Kidney glomerular epithelial cell (primary cell): ENCODE data around the gene MXRA8.
"Not testable (repeated sequence)": the region's sequence is repeated elsewhere in the genome, so short reads cannot be mapped to it uniquely, and the experiment has no call there.

Experiments used
- DNase-seq: peaks from one replicate; lab custom pipeline; 2025; lab: John Stamatoyannopoulos, UW

MXRA8 gene

DNA sequence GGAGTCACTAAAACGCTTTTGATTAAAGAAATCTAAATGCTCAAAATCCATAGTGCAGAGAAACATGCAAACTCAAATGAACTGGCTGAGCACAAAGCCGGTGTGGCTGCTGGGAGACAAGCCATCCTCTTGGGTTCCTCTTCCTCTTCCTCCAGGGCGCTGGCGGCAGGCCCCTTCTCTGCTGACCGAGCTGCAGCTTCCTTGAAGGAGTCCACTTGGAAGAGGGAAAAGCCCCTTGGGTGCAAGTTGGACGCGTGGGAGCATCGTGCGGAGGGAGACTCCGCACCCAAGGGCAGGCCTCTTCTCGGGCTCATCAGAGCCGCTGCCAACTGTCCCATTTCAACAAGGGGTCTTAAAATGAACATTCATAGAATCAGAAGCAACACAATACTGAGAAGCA is 32.9 kb upstream of the MXRA8 start:
- no peak for DNase-seq

DNA sequence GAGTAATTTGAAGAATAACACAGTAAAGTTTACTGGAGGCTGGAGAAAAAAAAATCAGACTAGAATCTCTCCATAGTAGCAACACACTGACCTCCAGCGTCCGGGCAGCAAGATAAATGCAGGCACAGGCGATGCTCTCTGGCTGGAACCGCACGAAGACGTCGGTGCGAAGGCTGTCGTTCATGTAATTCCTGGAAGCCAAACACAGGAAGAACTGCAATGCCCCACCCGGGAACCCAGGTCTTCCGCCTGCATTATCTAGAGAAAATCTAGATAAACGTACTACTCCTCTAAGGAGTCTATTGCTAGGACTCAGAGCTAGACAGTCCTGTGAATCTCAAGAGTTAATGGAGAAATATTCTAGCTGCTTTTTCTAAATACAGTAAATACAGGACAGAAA is 32.3 kb upstream of the MXRA8 start:
- DNase-seq: no peak

- DNase-seq: no peak
Measured at GRCh38 chr1:1388078-1388472, 29.7 kb upstream of the MXRA8 start.

GRCh38 chr1:1387098-1388077 is 29.0 kb upstream of the MXRA8 start:
- no peak for DNase-seq

GRCh38 chr1:1385931-1386330 is 27.6 kb upstream of the MXRA8 start:
- no peak for DNase-seq

GRCh38 chr1:1385339-1385738 is 27.0 kb upstream of the MXRA8 start:
- not testable (repeated sequence) for DNase-seq

GRCh38 chr1:1381294-1381693 is 22.9 kb upstream of the MXRA8 start:
- no peak for DNase-seq

DNA sequence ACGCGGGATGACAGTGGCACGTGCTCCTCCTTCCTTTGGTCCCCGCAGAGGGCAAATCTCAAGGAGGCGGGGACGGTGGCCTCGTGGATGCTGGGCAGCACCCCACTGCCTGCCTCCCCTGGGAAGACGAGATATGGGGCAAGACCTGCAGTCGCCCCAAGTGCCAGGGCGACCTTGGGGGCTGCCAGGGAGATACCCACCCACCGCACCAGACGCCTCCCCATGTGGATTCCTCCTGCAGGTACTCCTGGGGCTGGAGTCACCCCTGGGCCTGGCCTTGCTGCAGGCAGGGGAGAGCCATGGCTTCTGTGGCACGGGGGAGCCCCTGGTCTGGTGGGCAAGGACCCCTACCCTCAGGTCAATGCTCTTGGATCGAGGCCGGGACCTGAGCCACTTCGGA is 22.5 kb upstream of the MXRA8 start:
- DNase-seq: no peak

DNA sequence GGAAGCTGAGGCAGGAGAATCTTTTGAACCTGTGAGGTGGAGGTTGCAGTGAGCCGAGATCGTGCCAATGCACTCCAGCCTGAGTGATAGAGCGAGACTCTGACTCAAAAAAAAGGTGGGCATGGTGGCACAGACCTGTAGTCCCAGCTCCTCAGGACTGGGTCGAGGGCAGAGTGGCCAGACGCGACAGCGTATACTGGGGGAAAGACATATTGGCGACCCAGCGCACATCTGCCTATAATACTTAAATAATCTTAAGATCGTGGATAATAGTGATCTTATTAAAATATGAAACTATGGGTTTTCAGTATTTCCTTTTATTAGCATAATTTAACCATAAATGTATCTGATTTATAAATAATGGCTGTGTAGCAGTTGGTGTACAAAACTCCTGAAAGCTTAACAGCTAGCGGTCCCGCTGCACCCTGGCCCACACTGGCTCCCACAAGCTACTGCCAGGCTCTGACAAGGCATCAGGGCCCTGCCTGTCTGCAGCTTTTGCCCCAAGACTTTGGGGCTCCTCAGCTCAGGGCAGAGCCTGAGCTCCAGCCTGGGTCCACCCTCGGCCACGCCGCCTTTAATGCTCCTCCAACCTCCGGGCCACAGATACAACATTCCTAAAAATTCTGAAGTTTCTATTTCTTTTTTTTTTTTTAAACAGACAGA is 19.3 kb upstream of the MXRA8 start:
- DNase-seq: no peak

DNA sequence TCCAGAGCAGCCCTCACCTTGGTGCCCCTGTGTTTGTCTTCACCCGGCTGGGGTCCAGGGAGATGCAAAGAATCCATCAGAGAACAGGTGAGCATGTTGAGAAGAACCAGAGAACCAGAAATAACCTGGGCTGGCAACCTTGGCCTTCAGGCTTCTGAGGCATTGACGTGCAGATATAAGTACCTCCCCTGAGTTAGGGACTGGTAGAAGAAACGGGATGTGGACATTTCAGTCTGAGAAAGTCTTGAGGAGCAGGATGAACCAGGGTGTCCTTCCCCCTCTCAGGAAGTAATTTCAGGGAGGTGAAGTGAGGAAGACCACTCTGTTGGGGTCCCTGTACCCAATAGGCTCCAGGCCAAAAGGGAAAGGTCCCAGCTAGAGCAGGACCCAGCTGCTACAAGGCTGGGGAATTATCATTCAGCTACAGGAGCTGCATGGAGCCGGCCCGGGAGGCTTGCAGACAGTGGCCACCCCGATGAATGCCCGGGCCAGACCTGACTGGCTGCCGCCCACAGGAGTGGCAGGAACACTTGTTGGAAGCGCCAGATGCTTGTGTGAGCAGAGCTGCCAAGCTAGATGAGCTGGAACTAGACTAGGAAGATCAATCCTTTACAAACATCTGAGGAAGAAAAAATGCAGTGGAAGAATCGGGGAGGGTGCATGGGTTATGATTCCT is 18.3 kb upstream of the MXRA8 start:
- no peak for DNase-seq

- DNase-seq: peak; percentile 99
Measured at GRCh38 chr1:1374929-1375662, 16.7 kb upstream of the MXRA8 start, which contains the start of gene AURKAIP1. AURKAIP1 (minus strand) TSS chr1:1375207; CDS start chr1:1374756, 451 bp downstream.

DNA sequence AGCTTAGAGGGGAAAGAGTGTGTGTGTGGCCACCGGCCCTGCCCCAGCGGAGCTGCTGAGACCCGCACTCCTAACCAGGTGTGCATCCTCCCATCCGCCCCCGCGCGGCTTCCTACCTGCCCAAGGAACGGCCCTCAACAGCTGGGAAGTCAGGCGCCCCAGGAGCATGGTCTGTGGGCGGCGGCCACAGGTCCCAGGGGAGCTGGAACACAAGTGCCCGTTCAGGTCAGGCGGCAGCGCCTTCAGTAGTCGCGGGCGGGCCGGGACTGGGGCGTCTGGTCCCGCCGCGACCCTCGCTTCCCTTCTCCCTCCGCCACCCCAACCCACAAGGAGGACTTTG is 16.2 kb upstream of the MXRA8 start:
- no peak for DNase-seq

GRCh38 chr1:1373815-1374588 is 15.6 kb upstream of the MXRA8 start:
- no peak for DNase-seq

GRCh38 chr1:1373051-1373814 is 14.9 kb upstream of the MXRA8 start:
- DNase-seq: no peak

DNA sequence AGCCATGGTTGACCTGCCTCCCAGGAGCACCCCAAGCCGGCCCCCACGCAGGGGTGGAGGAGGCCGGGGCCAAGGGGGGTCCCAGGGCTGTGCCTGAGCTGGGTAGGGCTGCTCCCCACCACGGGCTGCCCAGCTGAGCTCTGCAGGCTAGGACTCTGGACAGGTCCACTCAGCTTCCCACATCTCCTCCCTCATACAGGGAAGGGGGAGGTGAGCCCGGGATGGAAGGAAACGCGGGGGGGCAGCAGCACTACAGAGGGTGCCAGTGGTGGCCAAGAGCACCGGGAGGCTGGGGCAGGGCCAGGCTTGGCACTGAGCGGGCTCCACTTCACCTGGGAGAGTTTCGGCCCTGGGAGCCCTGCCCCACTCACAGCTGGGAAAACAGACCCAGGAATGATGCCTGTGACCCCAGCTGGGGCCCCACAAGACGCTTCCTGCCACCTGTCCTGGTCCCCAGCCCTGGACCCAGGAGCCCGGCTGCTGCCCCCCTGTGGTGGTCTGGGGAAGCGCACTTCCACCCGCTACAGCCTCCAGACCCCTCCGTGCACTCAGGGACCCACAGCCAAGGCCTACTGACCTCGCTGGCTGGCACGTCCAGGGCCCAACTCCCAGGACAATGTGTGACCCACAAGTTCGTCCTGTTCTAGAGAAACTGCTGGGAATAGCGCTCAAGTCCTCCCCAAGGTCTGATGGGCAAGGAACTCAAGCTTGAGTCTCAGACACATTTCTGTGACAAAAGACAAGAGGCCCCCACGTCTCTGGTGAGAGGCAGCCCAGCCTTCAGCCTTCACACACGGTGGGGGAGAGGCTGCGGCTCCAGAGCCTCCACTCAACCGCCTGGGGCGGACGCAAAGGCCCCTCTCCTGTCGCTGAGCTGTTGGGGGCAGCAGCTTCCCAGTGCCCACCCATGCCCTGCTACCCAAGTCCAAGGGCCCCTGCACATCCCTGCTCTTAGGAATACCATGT is 13.7 kb upstream of the MXRA8 start:
- peak; percentile 9 for DNase-seq

DNA sequence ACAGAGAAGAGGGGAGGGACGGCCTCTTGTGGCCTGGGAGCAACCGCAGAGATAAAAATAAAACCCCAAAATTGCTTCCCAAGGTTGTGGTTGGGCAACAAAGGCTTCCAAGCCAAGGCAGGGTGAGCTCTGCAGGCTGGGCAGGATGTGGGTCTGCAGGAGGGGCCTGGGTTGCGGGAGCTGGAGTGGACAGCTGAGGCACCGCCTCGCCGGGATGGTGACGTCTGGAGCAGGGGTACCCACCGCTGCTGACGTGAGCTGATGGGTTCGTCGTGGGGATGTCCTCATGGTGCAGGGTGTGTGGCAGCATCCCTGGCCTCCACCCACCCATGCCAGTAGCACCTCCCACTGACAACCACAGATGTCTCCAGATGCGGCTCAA is 13.0 kb upstream of the MXRA8 start:
- DNase-seq: no peak

- DNase-seq: no peak
Measured at GRCh38 chr1:1370771-1371300, 12.5 kb upstream of the MXRA8 start.

DNA sequence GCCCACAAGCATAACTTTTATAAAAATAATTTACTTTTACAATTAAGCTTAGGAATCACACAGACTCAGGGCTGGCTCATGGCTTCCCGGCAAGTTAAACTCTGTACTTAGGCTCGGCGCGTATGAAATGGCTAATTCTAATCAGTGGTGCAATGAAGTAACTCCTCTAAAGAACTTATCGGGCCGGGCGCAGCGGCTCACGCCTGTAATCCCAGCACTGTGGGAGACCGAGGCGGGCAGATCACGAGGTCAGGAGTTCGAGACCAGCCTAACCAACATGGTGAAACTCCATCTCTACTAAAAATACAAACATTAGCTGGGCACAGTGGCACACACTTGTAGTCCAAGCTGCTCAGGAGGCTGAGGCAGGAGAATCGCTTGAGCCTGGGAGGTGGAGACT is 11.7 kb upstream of the MXRA8 start:
- not testable (repeated sequence) for DNase-seq

- DNase-seq: no peak
Measured at GRCh38 chr1:1367315-1367714, 9.0 kb upstream of the MXRA8 start.
